Esophagus muscularis mucosa (tissue), 3 donors: ENCODE data around the gene PRRX2.

Experiments
- POLR2A ChIP-seq: fragments of 450-650 bp; IDR thresholded peaks from one replicate; pipeline ENCODE4 v1.6.1; 2017; ENCODE audit warnings: antibody characterized with exemption, moderate library complexity, mild to moderate bottlenecking, low read depth
- POLR2AphosphoS5 ChIP-seq, 2 donors: sonication (generic); formaldehyde crosslinking; IDR thresholded peaks; one replicate each; pipeline ENCODE4 v1.6.1; 2017; ENCODE audit warnings: antibody characterized with exemption in 2 of 2
- TF ChIP-seq, protein P1 (sequence below), 3 experiments: fragments of 200-600 bp in 2 of 3; fragments of 450-650 bp in 1 of 3; sonication (generic) in 2 of 3; IDR thresholded peaks; one replicate each; pipeline ENCODE4 v1.5.1; 2017 to 2019; ENCODE audit warnings: antibody characterized with exemption in 3 of 3, mild to moderate bottlenecking in 2 of 3, moderate library complexity in 1 of 3

DNA sequence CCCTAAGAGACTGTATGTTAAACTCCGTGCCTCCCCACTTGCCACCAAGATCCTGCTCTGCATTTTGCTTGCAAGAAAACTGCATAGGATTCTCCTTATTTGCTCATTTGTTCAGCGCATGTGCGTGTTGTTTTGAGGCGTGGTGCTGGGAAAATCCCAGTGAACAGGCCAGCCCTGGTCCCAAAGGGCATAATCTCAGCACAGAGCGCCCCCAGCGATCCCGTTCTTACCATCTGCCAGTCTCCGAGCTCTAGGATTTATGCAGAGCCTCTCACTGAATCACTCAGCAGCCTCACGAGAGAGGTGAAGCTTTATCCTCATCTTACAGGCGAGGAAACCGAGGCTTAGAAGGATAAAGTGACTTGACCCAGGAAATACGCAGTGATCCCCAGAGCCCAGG lies 11.5 kb downstream of the PRRX2 start:
- TF ChIP-seq, protein P1, sequence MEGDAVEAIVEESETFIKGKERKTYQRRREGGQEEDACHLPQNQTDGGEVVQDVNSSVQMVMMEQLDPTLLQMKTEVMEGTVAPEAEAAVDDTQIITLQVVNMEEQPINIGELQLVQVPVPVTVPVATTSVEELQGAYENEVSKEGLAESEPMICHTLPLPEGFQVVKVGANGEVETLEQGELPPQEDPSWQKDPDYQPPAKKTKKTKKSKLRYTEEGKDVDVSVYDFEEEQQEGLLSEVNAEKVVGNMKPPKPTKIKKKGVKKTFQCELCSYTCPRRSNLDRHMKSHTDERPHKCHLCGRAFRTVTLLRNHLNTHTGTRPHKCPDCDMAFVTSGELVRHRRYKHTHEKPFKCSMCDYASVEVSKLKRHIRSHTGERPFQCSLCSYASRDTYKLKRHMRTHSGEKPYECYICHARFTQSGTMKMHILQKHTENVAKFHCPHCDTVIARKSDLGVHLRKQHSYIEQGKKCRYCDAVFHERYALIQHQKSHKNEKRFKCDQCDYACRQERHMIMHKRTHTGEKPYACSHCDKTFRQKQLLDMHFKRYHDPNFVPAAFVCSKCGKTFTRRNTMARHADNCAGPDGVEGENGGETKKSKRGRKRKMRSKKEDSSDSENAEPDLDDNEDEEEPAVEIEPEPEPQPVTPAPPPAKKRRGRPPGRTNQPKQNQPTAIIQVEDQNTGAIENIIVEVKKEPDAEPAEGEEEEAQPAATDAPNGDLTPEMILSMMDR (IDR thresholded peaks at IDR 0.05), result no peak
- TF ChIP-seq POLR2AphosphoS5 (IDR thresholded peaks at IDR 0.05) (no peak), POLR2A (no peak)
